Esophagus muscularis mucosa (tissue), 4 donors: Measurements from ENCODE around the gene KRT25. TPM values are rescaled to one million over a fixed set of nuclear protein-coding genes. Genes with fewer than 3 reads are reported as not detected.

Source experiments
- DNase-seq: peaks from one replicate; pipeline ENCODE4 v3.0.0-alpha.2; 2017; ENCODE audit errors: extremely low spot score
- H3K27ac ChIP-seq, 4 donors: fragments of 200-600 bp; sonication (generic); replicated peaks in 1 of 4; 1 replicate in 3 of 4; 2 replicates in 1 of 4; pipeline ENCODE4 v1.5.1; 2016 to 2019; ENCODE audit warnings: mild to moderate bottlenecking in 1 of 4
- H3K27me3 ChIP-seq, 4 donors: fragments of 200-600 bp; sonication (generic); one replicate each; pipeline versions ENCODE4 v1.5.1 to v1.6.0; 2016 to 2019
- H3K36me3 ChIP-seq, 4 donors: fragments of 200-600 bp; sonication (generic); one replicate each; pipeline ENCODE4 v1.5.1; 2016 to 2019
- H3K4me1 ChIP-seq, 4 donors: fragments of 200-600 bp; sonication (generic); one replicate each; pipeline ENCODE4 v1.5.1; 2016 to 2019
- H3K4me3 ChIP-seq, 4 donors: fragments of 200-600 bp; sonication (generic); 1 replicate in 2 of 4; 2 replicates in 2 of 4; pipeline ENCODE4 v1.5.1; 2016 to 2019; ENCODE audit warnings: mild to moderate bottlenecking in 4 of 4, moderate library complexity in 1 of 4
- H3K9me3 ChIP-seq, 4 donors: fragments of 200-600 bp; sonication (generic); 1 replicate in 3 of 4; 2 replicates in 1 of 4; pipeline ENCODE4 v1.5.1; 2016 to 2019
- CTCF ChIP-seq, 3 experiments: fragments of 200-600 bp in 2 of 3; fragments of 450-650 bp in 1 of 3; sonication (generic) in 2 of 3; IDR thresholded peaks; one replicate each; pipeline ENCODE4 v1.5.1; 2017 to 2019; ENCODE audit warnings: antibody characterized with exemption in 3 of 3, mild to moderate bottlenecking in 2 of 3, moderate library complexity in 1 of 3
- EP300 ChIP-seq: sonication (generic); formaldehyde crosslinking; IDR thresholded peaks from one replicate; pipeline ENCODE4 v1.6.1; 2017; ENCODE audit warnings: antibody characterized with exemption
- POLR2A ChIP-seq: fragments of 450-650 bp; IDR thresholded peaks from one replicate; pipeline ENCODE4 v1.6.1; 2017; ENCODE audit warnings: antibody characterized with exemption, moderate library complexity, mild to moderate bottlenecking, low read depth
- POLR2AphosphoS5 ChIP-seq, 2 donors: sonication (generic); formaldehyde crosslinking; IDR thresholded peaks; one replicate each; pipeline ENCODE4 v1.6.1; 2017; ENCODE audit warnings: antibody characterized with exemption in 2 of 2
- WGBS: methylation state at CpG from one replicate; pipeline ENCODE4 v1.1.5; 2018; 5-methylcytosine and 5-hydroxymethylcytosine counted together
- intact Hi-C: fragments of 100-400 bp; cut with DNase I; formaldehyde crosslinking; loops from one replicate; pipeline ENCODE4 v1.15.1; 2023
- total RNA-seq, 4 donors: library from RNA; depleted of rRNA; stranded (reverse); fragments of >200 nt; gene quantifications; one replicate each; pipeline versions ENCODE4 v1.1.0 to v1.2.1, GENCODE V29; 2016

The KRT25 gene
- total RNA-seq, 4 donors from 2014 or later = not detected

GRCh38 chr17:40707745-40708144 lies 47.4 kb downstream of the KRT25 start:
- peaks cover 0 to 11% (median 3%) of the 10 kb centered on the region in 4 donors for H3K4me1 ChIP-seq
- peaks cover 0 to 16% (median 0%) of the 10 kb centered on the region in 4 donors for H3K27me3 ChIP-seq
- H3K36me3 ChIP-seq = no peaks in the 10 kb centered on the region
- H3K27ac ChIP-seq = peak overlapping the region; percentile 0 to 60 (median 54)
- no peaks in the 10 kb centered on the region for H3K9me3 ChIP-seq
- TF ChIP-seq EP300 (no peak), POLR2AphosphoS5 (IDR thresholded peaks at IDR 0.05) (peak; percentile 36 to 45)
- 45% methylated on average over 7 of the region's 7 CpGs for WGBS
- intact Hi-C loops = no loop called here
- no peak for DNase-seq
- no peak overlapping the region for H3K4me3 ChIP-seq

DNA sequence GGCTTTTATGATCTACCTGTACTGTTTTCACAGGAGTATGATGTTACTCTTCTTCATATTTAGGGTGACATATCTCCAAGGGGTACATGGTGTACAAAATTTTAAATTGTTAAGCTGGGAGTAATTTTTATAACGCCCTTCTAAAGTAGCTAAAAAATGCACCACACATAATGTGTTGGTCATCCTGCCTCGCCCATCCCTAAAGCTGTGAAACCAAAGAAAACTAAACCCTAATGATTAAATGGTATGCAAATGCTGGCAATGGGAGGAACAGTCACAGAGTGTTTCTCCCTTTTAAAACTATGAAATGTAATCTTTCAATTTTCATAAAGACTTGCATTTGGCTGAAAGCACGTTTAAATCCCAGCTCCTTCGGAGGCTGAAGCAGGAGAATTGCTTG lies 49.5 kb downstream of the KRT25 start:
- Histone ChIP-seq H3K9me3 (no peaks in the 10 kb centered on the region), H3K4me3 (no peak overlapping the region), H3K27me3 (peaks cover 0 to 24% (median 0%) of the 10 kb centered on the region in 4 donors), H3K36me3 (no peaks in the 10 kb centered on the region), H3K4me1 (peaks cover 0 to 11% (median 3%) of the 10 kb centered on the region in 4 donors), H3K27ac (no peak overlapping the region)
- intact Hi-C loops = no loop called here
- TF ChIP-seq CTCF (IDR thresholded peaks at IDR 0.05) = no peak
- no peak for TF ChIP-seq POLR2A
- TF ChIP-seq POLR2AphosphoS5 (IDR thresholded peaks at IDR 0.05) = no peak
- TF ChIP-seq EP300 = no peak
- WGBS = 70% methylated on average over 4 of the region's 4 CpGs
- DNase-seq = no peak

GRCh38 chr17:40703652-40704051 lies 51.5 kb downstream of the KRT25 start, which contains the start of gene KRT24:
KRT24 (minus strand) TSS chr17:40703752; CDS start chr17:40703693, 59 bp downstream.
- no peaks in the 10 kb centered on the region for H3K9me3 ChIP-seq
- H3K4me1 ChIP-seq = peaks cover 0 to 7% (median 2%) of the 10 kb centered on the region in 4 donors
- no peak within 1 kb of the TSS for H3K27ac ChIP-seq
- no peak within 1 kb of the TSS for H3K4me3 ChIP-seq
- intact Hi-C loops = no loop called here
- no peak for DNase-seq
- WGBS = 44% methylated on average over 7 of the region's 7 CpGs
- H3K36me3 ChIP-seq = no peaks in the 10 kb centered on the region
- TF ChIP-seq POLR2AphosphoS5 (IDR thresholded peaks at IDR 0.05) = no peak
- TF ChIP-seq CTCF (IDR thresholded peaks at IDR 0.05) = no peak
- TF ChIP-seq EP300 = no peak
- no peak for TF ChIP-seq POLR2A
- peaks cover 0 to 31% (median 0%) of the 10 kb centered on the region in 4 donors for H3K27me3 ChIP-seq

- H3K27me3 ChIP-seq = peaks cover 0 to 37% (median 0%) of the 10 kb centered on the region in 4 donors
- no peak overlapping the region for H3K4me3 ChIP-seq
- TF ChIP-seq POLR2AphosphoS5 (IDR thresholded peaks at IDR 0.05) (no peak), CTCF (IDR thresholded peaks at IDR 0.05) (no peak), POLR2A (no peak), EP300 (no peak)
- H3K4me1 ChIP-seq = no peaks in the 10 kb centered on the region
- H3K36me3 ChIP-seq = no peaks in the 10 kb centered on the region
- intact Hi-C loops = no loop called here
- no peaks in the 10 kb centered on the region for H3K9me3 ChIP-seq
- no peak for DNase-seq
- WGBS = 80% methylated on average over 2 of the region's 3 CpGs
- no peak overlapping the region for H3K27ac ChIP-seq
Measured at GRCh38 chr17:40702271-40702670, 52.9 kb downstream of the KRT25 start.

- H3K27me3 ChIP-seq = peaks cover 0 to 47% (median 0%) of the 10 kb centered on the region in 4 donors
- H3K27ac ChIP-seq = no peak overlapping the region
- TF ChIP-seq POLR2A = no peak
- no peak for TF ChIP-seq CTCF (IDR thresholded peaks at IDR 0.05)
- TF ChIP-seq EP300 = no peak
- TF ChIP-seq POLR2AphosphoS5 (IDR thresholded peaks at IDR 0.05) = no peak
- no peak for DNase-seq
- 40% methylated on average over 2 of the region's 5 CpGs for WGBS
- intact Hi-C loops = no loop called here
- no peaks in the 10 kb centered on the region for H3K36me3 ChIP-seq
- no peaks in the 10 kb centered on the region for H3K4me1 ChIP-seq
- no peaks in the 10 kb centered on the region for H3K9me3 ChIP-seq
- no peak overlapping the region for H3K4me3 ChIP-seq
Measured at GRCh38 chr17:40699853-40700252, 55.3 kb downstream of the KRT25 start.
